IMR-90 (cell line): ENCODE data around the gene TTC38. TPM values are rescaled to one million over a fixed set of nuclear protein-coding genes. Genes with fewer than 3 reads are reported as not detected.

Experiments used
- ATAC-seq: fragments of 200-7000 bp; cut with Tn5 transposase; 2 replicates; pipeline ENCODE4 v1.9.1; 2020; ENCODE audit warnings: low read depth, mild to moderate bottlenecking, moderate library complexity
- BruUV-seq: library from RNA; stranded (reverse); fragments of 400-500 nt; replicated peaks from 2 replicates; lab custom pipeline; 2021; lab: Mats Ljungman, UMichigan
- CTCF ChIA-PET: fragments of 300-600 bp; formaldehyde crosslinking; extraction: SDS; loops from one replicate; lab custom pipeline; 2021; ENCODE audit warnings: antibody characterized with exemption; lab: Yijun Ruan, JAX
- POLR2A ChIA-PET: fragments of 300-600 bp; sonication (Branson Sonifier 250); formaldehyde crosslinking; loops from one replicate; lab custom pipeline; 2022; ENCODE audit warnings: antibody characterized with exemption; ENCODE audit not compliant: unreplicated experiment; lab: Charles Lee
- DNase-seq: peaks from one replicate; pipeline ENCODE4 v3.0.0; 2013
- H2AFZ ChIP-seq: replicated peaks from 2 replicates; pipeline ENCODE3; 2013; ENCODE audit warnings: low read length, mild to moderate bottlenecking; ENCODE audit not compliant: poor library complexity
- H2AK5ac ChIP-seq: 2 replicates; pipeline ENCODE4 v1.6.1; 2013; ENCODE audit warnings: low read depth, low read length, inconsistent platforms
- H2AK9ac ChIP-seq: replicated peaks from 2 replicates; pipeline ENCODE3; 2013; ENCODE audit warnings: mild to moderate bottlenecking, low read depth, low read length, moderate library complexity; ENCODE audit not compliant: poor library complexity
- H2BK120ac ChIP-seq: 2 replicates; pipeline ENCODE4 v1.6.1; 2013; ENCODE audit warnings: low read depth, low read length, inconsistent platforms
- H2BK15ac ChIP-seq: 3 replicates; pipeline ENCODE4 v1.6.1; 2013; ENCODE audit warnings: low read depth, low read length, inconsistent platforms
- H2BK20ac ChIP-seq: 2 replicates; pipeline ENCODE4 v1.6.1; 2013; ENCODE audit warnings: low read depth, mild to moderate bottlenecking, inconsistent platforms, low read length, moderate library complexity
- H2BK5ac ChIP-seq: 2 replicates; pipeline ENCODE4 v1.6.1; 2013; ENCODE audit warnings: mild to moderate bottlenecking, low read depth, low read length, inconsistent platforms; ENCODE audit not compliant: poor library complexity, severe bottlenecking
- H3K14ac ChIP-seq: replicated peaks from 2 replicates; pipeline ENCODE4 v1.6.1; 2013; ENCODE audit warnings: low read depth, low read length, inconsistent platforms
- H3K18ac ChIP-seq: 2 replicates; pipeline ENCODE4 v1.6.1; 2013; ENCODE audit warnings: low read depth, low read length, control low read depth
- H3K23ac ChIP-seq: 2 replicates; pipeline ENCODE4 v1.6.1; 2013; ENCODE audit warnings: low read depth, low read length, inconsistent platforms
- H3K27ac ChIP-seq: 2 replicates; pipeline ENCODE4 v1.5.1; 2013; ENCODE audit warnings: mild to moderate bottlenecking, control low read depth, low read length; ENCODE audit not compliant: insufficient read depth
- H3K27me3 ChIP-seq: 2 replicates; pipeline ENCODE4 v1.6.1; 2013; ENCODE audit warnings: low read length; ENCODE audit not compliant: control insufficient read depth, insufficient read depth
- H3K36me3 ChIP-seq: 2 replicates; pipeline ENCODE4 v1.6.1; 2013; ENCODE audit warnings: low read length, mixed read lengths; ENCODE audit not compliant: control insufficient read depth, insufficient read depth
- H3K4ac ChIP-seq: 2 replicates; pipeline ENCODE4 v1.6.1; 2013; ENCODE audit warnings: low read depth, low read length, inconsistent platforms
- H3K4me1 ChIP-seq: 2 replicates; pipeline ENCODE4 v1.6.1; 2013; ENCODE audit warnings: low read length, mixed read lengths; ENCODE audit not compliant: control insufficient read depth, insufficient read depth
- H3K4me2 ChIP-seq: 2 replicates; pipeline ENCODE4 v1.6.1; 2013; ENCODE audit warnings: low read depth, mild to moderate bottlenecking, control low read depth, low read length, moderate library complexity
- H3K4me3 ChIP-seq: 2 replicates; pipeline ENCODE4 v1.5.1; 2013; ENCODE audit warnings: low read depth, mild to moderate bottlenecking, control low read depth, low read length, moderate library complexity; ENCODE audit not compliant: insufficient read depth
- H3K56ac ChIP-seq: 2 replicates; pipeline ENCODE4 v1.6.1; 2013; ENCODE audit warnings: low read length, inconsistent platforms; ENCODE audit not compliant: insufficient read depth; ENCODE audit errors: extremely low read depth
- H3K79me1 ChIP-seq, 2 experiments: 2 replicates each; pipeline ENCODE4 v1.6.1; 2013; ENCODE audit warnings: low read length in 2 of 2, inconsistent platforms in 1 of 2, low read depth in 1 of 2
- H3K9ac ChIP-seq: 2 replicates; pipeline ENCODE4 v1.6.1; 2013; ENCODE audit warnings: low read depth, low read length, control low read depth
- H3K9me1 ChIP-seq: 2 replicates; pipeline ENCODE4 v1.6.1; 2013; ENCODE audit warnings: low read length, inconsistent platforms; ENCODE audit not compliant: insufficient read depth
- H3K9me3 ChIP-seq: 2 replicates; pipeline ENCODE4 v1.6.1; 2013; ENCODE audit warnings: low read length; ENCODE audit not compliant: control insufficient read depth, insufficient read depth
- H4K20me1 ChIP-seq: 2 replicates; pipeline ENCODE4 v1.6.1; 2013; ENCODE audit warnings: low read length, inconsistent platforms; ENCODE audit not compliant: insufficient read depth
- H4K5ac ChIP-seq: 2 replicates; pipeline ENCODE4 v1.6.1; 2013; ENCODE audit warnings: mild to moderate bottlenecking, low read depth, low read length, control low read depth
- H4K8ac ChIP-seq, 2 experiments: 2 replicates each; pipeline ENCODE4 v1.6.1; 2013; ENCODE audit warnings: low read depth in 2 of 2, low read length in 2 of 2, control low read depth in 1 of 2, inconsistent platforms in 1 of 2
- H4K91ac ChIP-seq: 2 replicates; pipeline ENCODE4 v1.6.1; 2013; ENCODE audit warnings: low read depth, low read length, inconsistent platforms; ENCODE audit not compliant: insufficient read depth
- BHLHE40 ChIP-seq: fragments of 150-350 bp; IDR thresholded peaks from 2 replicates; pipeline ENCODE4 v1.6.1; 2016; ENCODE audit warnings: mild to moderate bottlenecking, low read depth, low read length
- CHD1 ChIP-seq: IDR thresholded peaks from 2 replicates; pipeline ENCODE4 v1.6.1; 2012; ENCODE audit warnings: low read depth, low read length, improper control_type of control experiment
- CTCF ChIP-seq: conservative IDR thresholded peaks from 2 replicates; pipeline ENCODE4 v1.5.1; 2012; ENCODE audit warnings: mild to moderate bottlenecking, low read depth, low read length, improper control_type of control experiment
- FOS ChIP-seq: fragments of 150-350 bp; IDR thresholded peaks from 2 replicates; pipeline ENCODE4 v1.6.1; 2016; ENCODE audit warnings: low read depth, low read length
- MAZ ChIP-seq: IDR thresholded peaks from 2 replicates; pipeline ENCODE4 v1.6.1; 2012; ENCODE audit warnings: low read depth, mild to moderate bottlenecking, low read length, improper control_type of control experiment, moderate library complexity, borderline replicate concordance
- MXI1 ChIP-seq: IDR thresholded peaks from 2 replicates; pipeline ENCODE4 v1.6.1; 2012; ENCODE audit warnings: low read depth, mild to moderate bottlenecking, low read length, moderate library complexity, borderline replicate concordance
- NFE2L2 ChIP-seq: fragments of 150-350 bp; IDR thresholded peaks from 2 replicates; pipeline ENCODE4 v1.6.1; 2016; ENCODE audit warnings: low read depth, mild to moderate bottlenecking, low read length
- RAD21 ChIP-seq: IDR thresholded peaks from 2 replicates; pipeline ENCODE4 v1.6.1; 2012; ENCODE audit warnings: low read length, improper control_type of control experiment
- RCOR1 ChIP-seq: IDR thresholded peaks from 2 replicates; pipeline ENCODE4 v1.6.1; 2012; ENCODE audit warnings: mild to moderate bottlenecking, low read length, improper control_type of control experiment; ENCODE audit not compliant: insufficient replicate concordance
- RFX5 ChIP-seq: IDR thresholded peaks from 2 replicates; pipeline ENCODE4 v1.8.0; 2012; ENCODE audit warnings: low read depth, mild to moderate bottlenecking, low read length, moderate library complexity
- SMC3 ChIP-seq: fragments of 150-350 bp; IDR thresholded peaks from 2 replicates; pipeline ENCODE4 v1.6.1; 2016; ENCODE audit warnings: low read depth, mild to moderate bottlenecking, antibody characterized with exemption, low read length, moderate library complexity
- USF2 ChIP-seq: fragments of 150-350 bp; IDR thresholded peaks from 2 replicates; pipeline ENCODE4 v1.6.1; 2017; ENCODE audit warnings: mild to moderate bottlenecking, antibody characterized with exemption, low read length, low read depth
- WGBS, 2 experiments: methylation state at CpG; one replicate each; pipeline versions ENCODE4 v1.1.5 to v1.1.7; 2013; ENCODE audit warnings: missing lambda C conversion rate in 2 of 2; ENCODE audit not compliant: insufficient read length in 1 of 2; ENCODE audit errors: extremely low coverage in 2 of 2; 5-methylcytosine and 5-hydroxymethylcytosine counted together
- dilution Hi-C: fragments of 300-500 bp; cut with HindIII; formaldehyde crosslinking; loops from one replicate; pipeline ENCODE4 v1.14.3; 2018; ENCODE audit warnings: low sequenced_read_pairs; ENCODE audit not compliant: unreplicated experiment
- in situ Hi-C: fragments of 300-500 bp; cut with MboI; formaldehyde crosslinking; loops from 3 replicates; pipeline ENCODE4 v1.14.3; 2019; ENCODE audit warnings: low sequenced_read_pairs, inconsistent platforms, mixed read lengths
- intact Hi-C: fragments of 100-400 bp; cut with micrococcal nuclease; formaldehyde crosslinking; loops from 2 replicates; pipeline ENCODE4 v1.10.0; 2022
- polyA plus RNA-seq, 3 experiments: library from polyadenylated mRNA; depleted of rRNA; stranded (reverse); fragments of >200 nt; gene quantifications; 2 replicates each; pipeline ENCODE4 v1.2.3, GENCODE V29; 2012; ENCODE audit warnings: low replicate concordance in 1 of 3
- total RNA-seq: library from RNA; depleted of rRNA; stranded (reverse); fragments of >200 nt; gene quantifications from 2 replicates; pipeline ENCODE4 v1.2.3, GENCODE V29; 2012

Gene TTC38
- total and polyA plus RNA-seq, 2 of the 4 experiments (the other 2 are of a cell fraction) = 43.6 to 52.3 TPM

GRCh38 chr22:46272762-46273431, 5.1 kb downstream of the TTC38 start:
- H3K4me2 ChIP-seq = no peak overlapping the region
- in situ Hi-C loops (no loop called here), intact Hi-C loops (no loop called here), dilution Hi-C loops (no loop called here)
- H3K23ac ChIP-seq = no peak overlapping the region
- POLR2A ChIA-PET = no interaction called here
- no peaks in the 10 kb centered on the region for H3K9me3 ChIP-seq
- no peak for DNase-seq
- no peak overlapping the region for H3K4me3 ChIP-seq
- H2BK20ac ChIP-seq = no peak overlapping the region
- no peak overlapping the region for H2BK5ac ChIP-seq
- peaks cover 15 to 21% of the 10 kb centered on the region in 2 experiments for H3K79me1 ChIP-seq
- H3K4ac ChIP-seq = no peak overlapping the region
- H3K4me1 ChIP-seq = peaks cover 10% of the 10 kb centered on the region
- H3K9me1 ChIP-seq = peaks cover 11% of the 10 kb centered on the region
- H2AK9ac ChIP-seq = peak overlapping the region; percentile 76
- no peak overlapping the region for H2BK15ac ChIP-seq
- no peaks in the 10 kb centered on the region for H3K27me3 ChIP-seq
- peaks cover 50% of the 10 kb centered on the region for H3K36me3 ChIP-seq
- H2BK120ac ChIP-seq = no peak overlapping the region
- no peak overlapping the region for H3K18ac ChIP-seq
- H3K56ac ChIP-seq = no peak overlapping the region
- TF ChIP-seq FOS = no peak
- TF ChIP-seq SMC3 = no peak
- no peak for TF ChIP-seq RCOR1
- no peak for TF ChIP-seq NFE2L2
- TF ChIP-seq USF2 = no peak
- no peak for TF ChIP-seq CHD1
- no peak for TF ChIP-seq CTCF
- no peak for TF ChIP-seq MXI1
- TF ChIP-seq BHLHE40 = no peak
- no peak for TF ChIP-seq RFX5
- TF ChIP-seq MAZ = no peak
- TF ChIP-seq RAD21 = no peak
- BruUV-seq = no TSS peak
- H4K20me1 ChIP-seq = 0 out of 2 replicates have a peak, but pooled peaks cover 5% of the 10 kb centered on the region
- H2AFZ ChIP-seq = no peak overlapping the region
- no peak overlapping the region for H3K27ac ChIP-seq
- no peak overlapping the region for H4K91ac ChIP-seq
- no peak overlapping the region for H4K5ac ChIP-seq
- CTCF ChIA-PET = no interaction called here
- H3K9ac ChIP-seq = no peak overlapping the region
- H4K8ac ChIP-seq = no peak overlapping the region
- WGBS, 2 experiments = 93% methylated on average over 9 of the region's 12 CpGs; no CpG with 5 or more reads in 1 of the 2 experiments
- H3K14ac ChIP-seq = no peak overlapping the region
- no peak overlapping the region for H2AK5ac ChIP-seq
- no peak for ATAC-seq
